ENCODE data around the gene GPX3. TPM values are rescaled to one million over a fixed set of nuclear protein-coding genes. Genes with fewer than 3 reads are reported as not detected.

The GPX3 gene
- polyA plus RNA-seq, 6 donors from 2014 or later, result 0.23 to 1.8 (median 1.1) TPM; not detected in 1

DNA sequence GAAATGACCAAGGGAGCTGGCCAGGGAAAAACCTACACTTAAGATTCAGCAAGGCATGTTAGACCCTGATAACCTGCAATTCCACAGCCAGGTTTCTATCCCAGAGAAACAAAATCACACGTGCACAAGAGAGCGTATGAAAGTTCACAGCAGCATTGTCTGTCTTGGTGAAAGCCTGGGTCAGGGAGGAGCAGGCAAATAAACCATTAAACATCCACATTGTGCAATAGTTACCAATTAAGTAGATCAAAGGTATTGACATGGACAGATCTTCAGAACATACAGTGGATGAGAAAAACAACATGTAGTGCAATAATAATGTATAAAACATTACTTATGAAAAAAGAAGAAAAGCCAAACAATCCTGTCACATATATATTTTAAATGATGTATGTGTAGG is 15.9 kb upstream of the GPX3 start:
- ATAC-seq (ENCODE audit: low read depth in 2 of 2) (no peak), DNase-seq (no peak)
- H3K27ac Mint-ChIP-seq, result no peak overlapping the region
- no peak overlapping the region for H3K4me3 Mint-ChIP-seq
- no peaks in the 10 kb centered on the region for H3K36me3 Mint-ChIP-seq
- H3K4me1 Mint-ChIP-seq, result no peaks in the 10 kb centered on the region
- H3K27me3 Mint-ChIP-seq, result peaks cover 9 to 14% (median 13%) of the 10 kb centered on the region in 3 donors
- H3K9me3 Mint-ChIP-seq, result no peaks in the 10 kb centered on the region

DNA sequence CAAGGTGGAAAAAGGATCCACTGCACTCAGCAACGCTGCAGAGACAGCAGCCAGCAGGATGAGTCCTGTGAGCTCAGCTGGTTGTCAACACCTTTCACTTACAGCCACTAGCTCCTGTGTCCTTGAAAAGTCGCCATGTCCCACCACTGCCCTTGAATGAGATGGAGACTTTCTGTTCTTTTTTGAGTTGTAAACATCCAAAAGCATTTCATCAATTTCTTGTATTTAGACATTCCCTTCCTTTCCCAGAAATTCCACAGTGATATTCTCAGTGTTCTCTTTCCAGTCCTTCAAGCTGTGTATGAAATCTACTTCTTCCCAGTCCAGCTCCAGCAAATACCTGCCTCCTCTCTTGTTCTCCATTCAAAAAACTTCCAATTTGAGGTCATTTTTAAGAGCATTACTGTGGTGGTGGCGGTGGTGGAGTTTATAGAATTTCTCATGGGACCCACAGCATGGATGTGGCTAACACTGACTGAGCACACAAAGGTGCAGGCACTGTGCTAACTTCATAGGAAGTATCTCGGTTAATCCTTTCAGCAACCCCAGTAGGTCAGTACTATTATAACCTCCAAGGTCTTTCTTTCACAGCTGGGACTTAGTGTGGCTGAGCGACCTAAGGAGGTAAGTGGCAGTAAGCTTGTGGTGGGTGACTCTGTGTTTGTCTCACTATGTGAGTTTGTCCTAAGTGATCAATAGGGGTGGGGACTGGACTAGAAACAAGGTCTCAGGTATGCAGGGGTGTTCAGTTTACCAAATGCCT is 15.0 kb upstream of the GPX3 start:
- H3K9me3 Mint-ChIP-seq, result no peaks in the 10 kb centered on the region
- DNase-seq (no peak), ATAC-seq (ENCODE audit: low read depth in 2 of 2) (no peak)
- no peak overlapping the region for H3K4me3 Mint-ChIP-seq
- no peaks in the 10 kb centered on the region for H3K36me3 Mint-ChIP-seq
- H3K4me1 Mint-ChIP-seq, result no peaks in the 10 kb centered on the region
- H3K27ac Mint-ChIP-seq, result no peak overlapping the region
- H3K27me3 Mint-ChIP-seq, result peaks cover 8 to 13% (median 9%) of the 10 kb centered on the region in 3 donors

- no peak overlapping the region for H3K4me3 Mint-ChIP-seq
Measured at GRCh38 chr5:151005950-151006576, 14.3 kb upstream of the GPX3 start.

GRCh38 chr5:151006704-151007334 is 13.6 kb upstream of the GPX3 start:
- Mint-ChIP-seq H3K9me3 (no peaks in the 10 kb centered on the region), H3K27ac (no peak overlapping the region), H3K4me1 (no peaks in the 10 kb centered on the region), H3K27me3 (peaks cover 6 to 18% (median 17%) of the 10 kb centered on the region in 3 donors), H3K4me3 (no peak overlapping the region), H3K36me3 (no peaks in the 10 kb centered on the region)
- ATAC-seq (ENCODE audit: low read depth in 2 of 2), result no peak
- DNase-seq, result no peak

More at GRCh38 chr5:151005950-151006576, 14.3 kb upstream of the GPX3 start:
- H3K9me3 Mint-ChIP-seq, result no peaks in the 10 kb centered on the region
- DNase-seq, result no peak
- no peak for ATAC-seq (ENCODE audit: low read depth in 2 of 2)
- no peaks in the 10 kb centered on the region for H3K4me1 Mint-ChIP-seq
- no peak overlapping the region for H3K27ac Mint-ChIP-seq
- no peaks in the 10 kb centered on the region for H3K36me3 Mint-ChIP-seq
- peaks cover 6 to 13% (median 9%) of the 10 kb centered on the region in 3 donors for H3K27me3 Mint-ChIP-seq

GRCh38 chr5:151007430-151008209 is 12.8 kb upstream of the GPX3 start:
- Mint-ChIP-seq H3K4me3 (no peak overlapping the region), H3K27me3 (peaks cover 6 to 20% (median 19%) of the 10 kb centered on the region in 3 donors), H3K36me3 (no peaks in the 10 kb centered on the region), H3K27ac (no peak overlapping the region), H3K4me1 (no peaks in the 10 kb centered on the region), H3K9me3 (no peaks in the 10 kb centered on the region)
- ATAC-seq (ENCODE audit: low read depth in 2 of 2), result no peak
- DNase-seq, result no peak

DNA sequence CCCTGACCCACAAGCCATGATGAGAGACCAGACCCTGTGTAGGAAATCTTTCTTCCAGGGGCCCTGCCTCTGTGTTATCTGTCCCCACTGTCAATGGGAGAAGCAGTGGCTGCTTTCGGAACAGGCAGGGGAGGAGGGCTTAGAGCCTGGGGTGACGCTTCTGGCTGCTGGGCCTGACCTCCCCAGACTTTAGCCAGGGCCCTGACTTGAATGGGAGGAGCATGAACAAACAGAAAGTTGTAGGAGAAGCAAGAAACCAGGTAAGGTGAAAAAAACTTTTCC is 12.2 kb upstream of the GPX3 start:
- ATAC-seq (ENCODE audit: low read depth in 2 of 2) (no peak), DNase-seq (no peak)
- Mint-ChIP-seq H3K4me1 (no peaks in the 10 kb centered on the region), H3K36me3 (no peaks in the 10 kb centered on the region), H3K27me3 (peaks cover 6 to 19% (median 18%) of the 10 kb centered on the region in 3 donors), H3K27ac (no peak overlapping the region), H3K4me3 (no peak overlapping the region), H3K9me3 (no peaks in the 10 kb centered on the region)

DNA sequence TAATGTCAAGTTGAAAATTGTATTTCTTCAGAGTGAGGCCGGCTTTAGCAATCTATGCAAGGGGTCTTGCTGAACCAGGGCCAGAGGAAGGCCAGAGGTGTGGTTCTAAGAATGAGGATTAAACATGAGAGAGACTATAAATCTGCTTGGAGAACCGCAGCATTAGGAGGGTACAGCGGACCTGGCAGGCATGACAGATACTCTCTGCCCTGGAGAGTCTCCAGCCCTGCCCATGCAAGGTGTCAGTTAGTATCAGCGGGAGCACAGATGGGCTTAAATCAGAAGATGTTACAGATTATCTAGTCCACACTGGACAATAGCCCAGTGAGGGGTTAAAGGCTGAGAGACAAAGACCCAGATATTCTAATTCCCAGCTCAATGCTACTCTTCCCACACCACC is 11.5 kb upstream of the GPX3 start:
- H3K4me3 Mint-ChIP-seq, result no peak overlapping the region
- no peak overlapping the region for H3K27ac Mint-ChIP-seq
- H3K4me1 Mint-ChIP-seq, result no peaks in the 10 kb centered on the region
- DNase-seq (no peak), ATAC-seq (ENCODE audit: low read depth in 2 of 2) (no peak)
- peaks cover 6 to 14% (median 11%) of the 10 kb centered on the region in 3 donors for H3K27me3 Mint-ChIP-seq
- no peaks in the 10 kb centered on the region for H3K9me3 Mint-ChIP-seq
- no peaks in the 10 kb centered on the region for H3K36me3 Mint-ChIP-seq

GRCh38 chr5:151012862-151013261 is 7.5 kb upstream of the GPX3 start:
- peaks cover 0 to 14% (median 10%) of the 10 kb centered on the region in 3 donors for H3K27me3 Mint-ChIP-seq
- no peaks in the 10 kb centered on the region for H3K36me3 Mint-ChIP-seq
- no peaks in the 10 kb centered on the region for H3K4me1 Mint-ChIP-seq
- no peak overlapping the region for H3K4me3 Mint-ChIP-seq
- DNase-seq, result no peak
- no peaks in the 10 kb centered on the region for H3K9me3 Mint-ChIP-seq
- H3K27ac Mint-ChIP-seq, result no peak overlapping the region
- ATAC-seq (ENCODE audit: low read depth in 2 of 2), result no peak

DNA sequence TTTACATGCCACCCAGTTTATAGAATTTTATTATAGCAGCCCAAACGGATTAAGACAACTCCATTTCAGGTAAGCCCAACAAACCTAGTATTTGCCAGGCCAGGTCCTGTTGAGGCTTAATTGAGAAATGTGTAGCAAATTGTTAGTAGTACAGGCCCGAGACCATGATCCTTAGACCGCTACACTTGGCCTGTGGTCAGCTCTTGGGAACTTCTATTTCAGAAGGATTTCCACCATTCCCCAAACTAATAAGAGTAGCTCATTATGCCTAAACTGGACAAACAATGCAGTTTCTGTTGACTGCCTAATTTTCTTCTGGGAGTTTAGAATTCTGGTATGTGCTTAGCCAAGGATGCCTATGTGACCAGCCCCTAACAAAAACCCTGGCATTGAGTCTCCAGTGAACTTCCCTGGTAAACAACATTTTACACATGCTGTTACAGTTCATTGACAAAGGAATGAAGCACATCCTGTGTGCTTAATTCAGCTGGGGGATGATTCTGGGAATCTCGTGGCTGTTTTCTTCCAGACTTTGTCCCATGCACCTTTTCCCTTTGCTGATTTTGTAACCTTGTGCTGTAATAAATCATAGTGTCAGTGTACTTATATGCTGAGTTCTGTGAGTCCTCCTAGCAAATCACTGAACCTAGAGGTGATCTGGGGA is 5.6 kb upstream of the GPX3 start:
- H3K27me3 Mint-ChIP-seq, result peaks cover 0 to 10% (median 6%) of the 10 kb centered on the region in 3 donors
- H3K4me1 Mint-ChIP-seq, result peaks cover 0 to 3% (median 2%) of the 10 kb centered on the region in 3 donors
- H3K4me3 Mint-ChIP-seq, result no peak overlapping the region
- no peaks in the 10 kb centered on the region for H3K9me3 Mint-ChIP-seq
- no peak overlapping the region for H3K27ac Mint-ChIP-seq
- no peaks in the 10 kb centered on the region for H3K36me3 Mint-ChIP-seq
- DNase-seq, result no peak
- no peak for ATAC-seq (ENCODE audit: low read depth in 2 of 2)

DNA sequence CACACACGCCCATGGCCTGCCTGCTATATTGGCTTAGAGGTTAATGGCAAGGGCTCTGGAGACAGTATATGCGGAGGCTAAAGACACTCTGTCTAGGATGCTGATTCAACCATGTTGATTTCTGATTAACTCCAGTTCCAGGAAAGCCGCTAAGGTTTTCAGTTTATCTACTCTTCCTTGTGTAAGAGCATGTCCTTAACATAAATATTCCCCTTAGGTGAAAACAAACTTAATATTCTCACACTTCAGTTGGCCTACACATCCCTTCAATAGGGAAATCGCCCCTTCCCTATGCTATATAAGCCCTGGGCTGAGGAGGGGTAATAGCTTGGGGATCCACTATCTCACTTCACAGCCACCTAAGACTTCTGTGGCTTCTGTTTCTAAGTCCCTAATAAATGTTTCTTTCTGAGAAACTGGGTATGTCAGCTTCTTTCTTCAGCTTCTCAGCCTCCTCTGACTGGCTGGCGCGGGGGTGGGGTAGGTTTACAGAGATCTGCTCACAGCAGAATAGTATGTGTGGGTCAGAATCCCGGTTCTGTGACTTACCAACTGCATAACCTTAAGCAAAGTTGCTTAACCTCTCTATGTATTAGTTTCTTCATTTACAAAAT is 4.3 kb upstream of the GPX3 start:
- no peak overlapping the region for H3K4me3 Mint-ChIP-seq
- DNase-seq (no peak), ATAC-seq (ENCODE audit: low read depth in 2 of 2) (no peak)
- peak overlapping the region in 1 of 6 donors; percentile 13 for H3K27ac Mint-ChIP-seq
- H3K27me3 Mint-ChIP-seq, result peaks cover 0 to 10% (median 10%) of the 10 kb centered on the region in 3 donors
- H3K36me3 Mint-ChIP-seq, result no peaks in the 10 kb centered on the region
- peaks cover 9 to 15% (median 13%) of the 10 kb centered on the region in 3 donors for H3K4me1 Mint-ChIP-seq
- H3K9me3 Mint-ChIP-seq, result no peaks in the 10 kb centered on the region

GRCh38 chr5:151016700-151017099 is 3.7 kb upstream of the GPX3 start:
- H3K4me1 Mint-ChIP-seq, result peaks cover 10 to 20% (median 19%) of the 10 kb centered on the region in 3 donors
- peaks cover 0 to 8% (median 3%) of the 10 kb centered on the region in 3 donors for H3K27me3 Mint-ChIP-seq
- DNase-seq, result no peak
- no peaks in the 10 kb centered on the region for H3K36me3 Mint-ChIP-seq
- H3K4me3 Mint-ChIP-seq, result no peak overlapping the region
- ATAC-seq (ENCODE audit: low read depth in 2 of 2), result no peak
- no peaks in the 10 kb centered on the region for H3K9me3 Mint-ChIP-seq
- no peak overlapping the region for H3K27ac Mint-ChIP-seq

GRCh38 chr5:151017897-151018296 is 2.5 kb upstream of the GPX3 start:
- Mint-ChIP-seq H3K27me3 (peaks cover 0 to 5% (median 0%) of the 10 kb centered on the region in 3 donors), H3K4me1 (peaks cover 13 to 32% (median 23%) of the 10 kb centered on the region in 3 donors), H3K4me3 (no peak overlapping the region)

DNA sequence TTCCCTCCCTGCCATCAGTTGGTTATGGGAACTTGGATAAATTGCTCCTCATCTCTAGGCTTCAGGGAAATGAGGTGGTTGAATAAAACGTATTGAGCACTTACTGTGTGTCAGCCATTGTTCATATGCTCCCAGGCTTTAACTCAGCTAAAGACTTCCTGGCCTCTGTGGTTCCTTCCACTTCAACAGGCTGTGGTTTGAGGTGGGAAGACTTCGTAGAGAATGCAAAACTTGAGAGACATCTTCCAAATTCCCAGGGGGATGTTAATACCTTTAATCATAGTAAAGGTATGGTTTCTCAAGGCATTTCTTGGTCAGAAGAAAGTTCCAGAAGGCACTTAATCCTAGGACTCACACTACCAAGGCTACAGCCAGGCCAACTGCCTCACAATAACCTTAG is 1.5 kb upstream of the GPX3 start:
- Mint-ChIP-seq H3K36me3 (no peaks in the 10 kb centered on the region), H3K27me3 (peaks cover 0 to 5% (median 0%) of the 10 kb centered on the region in 3 donors), H3K27ac (no peak overlapping the region), H3K9me3 (no peaks in the 10 kb centered on the region), H3K4me3 (peak overlapping the region in 1 of 8 donors; percentile 44), H3K4me1 (peaks cover 13 to 34% (median 23%) of the 10 kb centered on the region in 3 donors)
- ATAC-seq (ENCODE audit: low read depth in 2 of 2) (no peak), DNase-seq (no peak)

More at GRCh38 chr5:151017897-151018296, 2.5 kb upstream of the GPX3 start:
- Mint-ChIP-seq H3K36me3 (no peaks in the 10 kb centered on the region), H3K27ac (no peak overlapping the region), H3K9me3 (no peaks in the 10 kb centered on the region)
- ATAC-seq (ENCODE audit: low read depth in 2 of 2), result no peak
- no peak for DNase-seq
